ENCODE data around the gene BRD4. TPM values are rescaled to one million over a fixed set of nuclear protein-coding genes. Genes with fewer than 3 reads are reported as not detected.

The BRD4 gene
- total and polyA plus RNA-seq, 11 donors, result 31.1 to 78.9 (median 61.8) TPM

DNA sequence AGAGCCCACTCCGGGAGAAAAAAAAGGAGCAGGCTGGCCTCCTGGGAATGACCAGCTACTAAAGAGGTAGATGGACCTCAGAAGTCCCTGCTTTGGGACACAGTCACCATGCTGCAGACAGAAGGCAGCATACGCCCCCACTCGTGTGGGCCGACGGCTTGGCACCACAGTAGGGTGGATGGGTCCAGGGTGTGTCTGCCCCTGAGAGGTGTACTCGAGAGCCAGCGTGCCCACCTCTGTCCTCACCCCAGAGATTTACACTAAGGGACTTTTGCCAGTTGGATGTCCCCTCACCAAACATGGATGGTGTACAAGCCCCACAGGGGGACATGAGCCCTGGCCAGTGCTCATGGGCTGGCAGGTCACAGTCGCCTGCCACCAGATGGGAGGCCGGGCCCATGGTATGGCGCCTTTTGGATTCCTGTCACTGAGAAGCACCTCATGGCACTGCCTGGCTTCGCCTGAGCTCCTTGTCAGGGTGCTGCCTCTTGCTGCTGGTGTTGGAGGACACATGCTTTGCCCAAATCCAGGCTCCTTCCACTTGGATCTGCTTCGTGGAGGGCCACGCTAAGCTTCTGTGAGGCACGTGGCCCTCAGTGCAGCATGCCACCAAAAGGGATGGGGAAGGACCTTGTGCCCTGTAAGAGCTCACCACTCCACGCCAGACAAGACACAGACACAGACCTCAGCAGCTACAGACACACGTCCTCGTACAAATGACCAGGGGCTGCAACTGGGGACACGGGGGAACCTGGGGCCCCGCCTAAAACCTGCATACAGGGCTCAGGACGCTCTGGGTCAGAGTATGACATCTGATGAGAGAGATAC lies 86.8 kb downstream of the BRD4 start:
- Histone ChIP-seq H3K27ac (peak overlapping the region in 10 of 12 donors; percentile 44 to 99 (median 88)), H3K36me3 (peaks cover 0 to 87% (median 58%) of the 10 kb centered on the region in 9 donors), H3K27me3 (no peaks in the 10 kb centered on the region), H3K9me3 (no peaks in the 10 kb centered on the region), H3K4me1 (peaks cover 12 to 83% (median 49%) of the 10 kb centered on the region in 12 donors), H3K4me3 (no peak overlapping the region)
- DNase-seq (no peak), ATAC-seq (no peak)
- intact Hi-C loops (cut with DNase I), result loop anchor here in 2 of 10 donors (5.0 kb wide), 1 partner anchor 68 kb away; no protein-coding TSS in a partner anchor
- WGBS, 4 donors, result 84 to 90% (median 87%) methylated on average over 17 to 20 of the region's 20 CpGs
- TF ChIP-seq POLR2A (IDR thresholded peaks at IDR 0.05), result no peak
- TF ChIP-seq, protein P1, sequence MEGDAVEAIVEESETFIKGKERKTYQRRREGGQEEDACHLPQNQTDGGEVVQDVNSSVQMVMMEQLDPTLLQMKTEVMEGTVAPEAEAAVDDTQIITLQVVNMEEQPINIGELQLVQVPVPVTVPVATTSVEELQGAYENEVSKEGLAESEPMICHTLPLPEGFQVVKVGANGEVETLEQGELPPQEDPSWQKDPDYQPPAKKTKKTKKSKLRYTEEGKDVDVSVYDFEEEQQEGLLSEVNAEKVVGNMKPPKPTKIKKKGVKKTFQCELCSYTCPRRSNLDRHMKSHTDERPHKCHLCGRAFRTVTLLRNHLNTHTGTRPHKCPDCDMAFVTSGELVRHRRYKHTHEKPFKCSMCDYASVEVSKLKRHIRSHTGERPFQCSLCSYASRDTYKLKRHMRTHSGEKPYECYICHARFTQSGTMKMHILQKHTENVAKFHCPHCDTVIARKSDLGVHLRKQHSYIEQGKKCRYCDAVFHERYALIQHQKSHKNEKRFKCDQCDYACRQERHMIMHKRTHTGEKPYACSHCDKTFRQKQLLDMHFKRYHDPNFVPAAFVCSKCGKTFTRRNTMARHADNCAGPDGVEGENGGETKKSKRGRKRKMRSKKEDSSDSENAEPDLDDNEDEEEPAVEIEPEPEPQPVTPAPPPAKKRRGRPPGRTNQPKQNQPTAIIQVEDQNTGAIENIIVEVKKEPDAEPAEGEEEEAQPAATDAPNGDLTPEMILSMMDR (IDR thresholded peaks at IDR 0.05), result no peak

DNA sequence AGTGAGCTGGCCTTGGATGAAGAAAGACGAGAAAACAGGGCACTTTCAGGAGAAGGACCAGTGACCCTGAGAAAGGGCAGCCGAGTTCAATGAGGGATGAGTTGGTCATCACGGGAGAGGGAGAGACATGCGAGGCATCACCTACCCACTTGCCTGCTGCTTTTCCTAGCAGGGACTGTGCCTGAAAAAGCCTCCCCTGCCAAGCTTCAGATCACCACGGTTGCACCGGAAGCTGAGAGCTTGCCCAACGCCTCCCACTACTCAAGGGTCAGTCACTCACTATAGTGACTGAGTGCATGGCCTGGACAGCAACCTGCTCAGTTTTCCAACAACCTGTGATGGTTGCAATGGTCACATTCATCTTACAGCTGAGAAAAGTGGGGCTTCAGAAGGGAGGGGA lies 87.5 kb downstream of the BRD4 start:
- DNase-seq, result no peak
- no peaks in the 10 kb centered on the region for H3K27me3 ChIP-seq
- no peak overlapping the region for H3K4me3 ChIP-seq
- H3K27ac ChIP-seq, result peak overlapping the region in 7 of 12 donors; percentile 44 to 99 (median 88)
- peaks cover 11 to 77% (median 42%) of the 10 kb centered on the region in 12 donors for H3K4me1 ChIP-seq
- ATAC-seq, result no peak
- no peaks in the 10 kb centered on the region for H3K9me3 ChIP-seq
- H3K36me3 ChIP-seq, result peaks cover 0 to 92% (median 66%) of the 10 kb centered on the region in 9 donors
- no peak for TF ChIP-seq POLR2A (IDR thresholded peaks at IDR 0.05)
- TF ChIP-seq, protein P1 (IDR thresholded peaks at IDR 0.05), result no peak
- 76 to 84% (median 79%) methylated on average over 7 of the region's 7 CpGs for WGBS, 4 donors
- intact Hi-C loops (cut with DNase I), result loop anchor here in 2 of 10 donors (5.0 kb wide), 1 partner anchor 68 kb away; no protein-coding TSS in a partner anchor

DNA sequence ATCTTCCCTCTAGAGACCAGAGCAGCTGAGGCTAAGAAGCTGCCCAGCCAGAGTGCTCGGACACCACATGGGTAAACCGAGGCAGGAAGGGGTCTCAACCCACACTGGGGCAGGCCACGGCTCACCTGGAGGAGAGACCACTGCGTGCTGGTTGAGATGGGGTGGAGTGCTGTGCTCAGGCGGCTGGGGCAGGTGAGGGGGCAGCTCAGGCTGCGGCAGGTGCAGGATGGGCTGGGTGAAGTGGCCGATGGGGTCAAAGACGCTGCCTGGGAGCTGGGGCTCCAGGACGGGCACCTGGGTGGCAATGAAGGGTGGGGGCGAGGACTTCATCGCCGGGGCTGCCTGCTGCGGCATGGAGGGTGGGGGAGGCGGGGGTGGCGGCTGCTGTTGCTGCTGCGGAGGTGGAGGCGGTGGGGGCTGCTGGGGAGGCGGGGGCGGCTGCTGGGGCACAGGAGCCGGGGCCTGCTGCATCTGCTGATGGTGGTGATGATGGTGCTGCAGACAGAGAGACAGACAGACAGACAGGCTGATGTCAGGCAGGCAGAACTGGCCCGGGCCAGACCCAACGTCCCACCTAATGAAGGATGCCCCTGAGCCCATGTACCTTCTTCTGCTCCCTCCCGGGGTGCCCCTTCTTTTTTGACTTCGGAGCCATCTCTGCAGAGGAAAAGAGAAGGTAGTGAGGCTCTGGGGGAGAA lies 88.1 kb downstream of the BRD4 start:
- H3K4me3 ChIP-seq, result no peak overlapping the region
- no peak for TF ChIP-seq POLR2A (IDR thresholded peaks at IDR 0.05)
- TF ChIP-seq, protein P1 (IDR thresholded peaks at IDR 0.05), result no peak
- no peaks in the 10 kb centered on the region for H3K27me3 ChIP-seq
- no peak for ATAC-seq
- H3K4me1 ChIP-seq, result peaks cover 11 to 71% (median 36%) of the 10 kb centered on the region in 12 donors
- no peaks in the 10 kb centered on the region for H3K9me3 ChIP-seq
- no peak for DNase-seq
- H3K27ac ChIP-seq, result peak overlapping the region in 5 of 12 donors; percentile 14 to 97 (median 88)
- intact Hi-C loops (cut with DNase I), result no loop called here
- peaks cover 0 to 92% (median 71%) of the 10 kb centered on the region in 9 donors for H3K36me3 ChIP-seq
- 87 to 92% (median 89%) methylated on average over 20 to 24 of the region's 24 CpGs for WGBS, 4 donors
